OCI-LY3 (cell line): ENCODE measurements around the gene FYN.

Experiments used
- CTCF ChIP-seq: fragments of 200-600, 300-600 bp; sonication (generic); IDR thresholded peaks from 2 replicates; pipeline ENCODE4 v1.5.1; 2014; ENCODE audit warnings: antibody characterized with exemption, low read length, low read depth
- EZH2phosphoT487 ChIP-seq: fragments of 200-600 bp; shearing (Covaris generic); IDR thresholded peaks from 2 replicates; pipeline ENCODE4 v1.6.1; 2018; ENCODE audit warnings: antibody characterized with exemption, mixed run types, low read depth

DNA sequence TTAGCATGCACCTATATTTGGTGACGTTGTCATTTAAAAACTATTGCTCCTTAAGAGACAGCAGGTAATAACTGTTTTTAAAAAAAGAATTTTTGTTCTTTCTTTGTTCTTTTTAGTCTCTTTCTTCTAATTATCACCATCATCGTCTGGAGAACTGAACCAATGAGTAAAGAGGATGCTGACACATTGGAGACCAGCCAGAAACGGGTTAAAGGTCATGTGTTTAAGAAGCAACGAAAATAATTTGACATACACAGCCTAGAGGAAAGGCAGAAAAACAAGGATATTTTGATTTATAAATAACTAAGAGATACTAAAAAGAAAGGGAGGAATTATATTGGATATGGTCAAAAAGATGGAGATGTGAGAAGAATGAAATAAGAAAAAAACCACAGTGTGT is 19.2 kb upstream of the FYN start:
- TF ChIP-seq CTCF (no peak), EZH2phosphoT487 (no peak)
